DND-41 (cell line): ENCODE results near the gene WDR88.
A peak's percentile ranks its signal among the peaks of the same experiment; 100 is the strongest.

ENCODE experiments used
- CTCF ChIP-seq: IDR thresholded peaks from 2 replicates; pipeline ENCODE4 v1.5.1; 2012; ENCODE audit warnings: borderline replicate concordance, low read length, moderate library complexity, mild to moderate bottlenecking; ENCODE audit not compliant: poor library complexity, severe bottlenecking; ENCODE audit errors: extremely low read depth
- EZH2 ChIP-seq: IDR thresholded peaks from 3 replicates; pipeline ENCODE4 v1.6.1; 2012; ENCODE audit warnings: borderline replicate concordance, low read depth, mild to moderate bottlenecking, moderate library complexity, low read length, inconsistent platforms; ENCODE audit not compliant: severe bottlenecking

- TF ChIP-seq EZH2 (no peak), CTCF (peak; percentile 23)
These were observed 44.2 kb downstream of the WDR88 start for GRCh38 chr19:33175886-33176669.
